IPS DF 19.7 (cell line): ENCODE data around the gene PRR15.

ENCODE experiments used
- DNase-seq: peaks from one replicate; pipeline ENCODE4 v3.0.0-alpha.2; 2013; ENCODE audit warnings: low read depth, low spot score

PRR15 gene

DNA sequence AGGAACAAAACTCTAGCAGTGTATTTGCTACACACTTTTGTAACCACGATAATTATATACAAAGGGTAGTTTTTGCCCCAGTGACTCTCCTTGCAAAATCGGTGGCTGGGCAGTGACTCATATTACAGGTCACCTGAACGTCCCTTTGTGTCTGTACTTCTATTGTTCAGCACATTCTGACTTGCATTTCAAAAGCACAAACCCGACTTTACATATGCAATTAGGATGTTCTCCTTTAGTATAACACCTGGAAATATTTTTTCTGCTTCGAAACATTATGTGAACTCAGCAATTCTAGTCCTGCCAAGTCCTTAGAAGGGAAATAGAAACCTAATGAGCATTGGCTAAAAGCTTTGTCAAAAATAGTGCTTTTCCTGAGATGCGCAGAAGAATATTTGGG lies 6.0 kb downstream of the PRR15 start:
- no peak for DNase-seq

DNA sequence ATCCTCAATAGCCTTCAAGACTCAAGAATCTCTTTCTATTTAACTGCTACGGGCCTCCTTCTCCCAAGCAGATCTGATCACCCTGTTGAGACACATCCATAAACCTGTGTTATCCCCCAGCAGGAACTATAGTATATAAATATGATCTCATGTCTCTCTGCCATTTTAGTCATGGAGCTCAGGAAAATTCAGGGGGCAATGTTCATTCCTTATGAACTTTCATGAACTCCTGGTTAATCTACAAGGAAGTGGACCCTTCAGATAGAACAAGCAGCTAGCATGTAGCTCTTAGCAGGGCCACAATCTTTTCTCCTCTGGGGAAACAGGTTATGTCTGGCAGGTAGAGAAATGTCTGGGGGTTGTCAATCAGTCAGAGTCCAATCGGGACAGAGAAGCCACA lies 8.9 kb downstream of the PRR15 start:
- DNase-seq = no peak

DNA sequence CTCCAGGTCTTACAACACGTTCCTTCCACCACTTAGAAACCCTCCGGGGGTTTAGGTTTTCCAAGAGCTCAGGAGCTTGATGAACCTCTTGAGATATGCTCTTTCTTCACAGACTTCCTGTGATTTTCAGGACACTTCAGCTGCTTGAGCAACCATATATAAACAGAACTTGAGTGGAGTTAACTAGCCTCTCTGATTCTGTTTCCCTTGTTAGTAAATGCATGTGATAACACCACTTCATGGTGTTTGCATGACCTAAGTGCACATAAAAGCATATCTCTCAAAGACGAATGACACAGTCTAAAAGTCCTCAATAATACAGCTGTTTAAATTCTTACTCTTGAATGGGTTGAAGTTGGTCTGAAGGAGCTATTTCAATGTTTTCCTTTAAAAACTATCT lies 9.9 kb downstream of the PRR15 start:
- DNase-seq = no peak

DNA sequence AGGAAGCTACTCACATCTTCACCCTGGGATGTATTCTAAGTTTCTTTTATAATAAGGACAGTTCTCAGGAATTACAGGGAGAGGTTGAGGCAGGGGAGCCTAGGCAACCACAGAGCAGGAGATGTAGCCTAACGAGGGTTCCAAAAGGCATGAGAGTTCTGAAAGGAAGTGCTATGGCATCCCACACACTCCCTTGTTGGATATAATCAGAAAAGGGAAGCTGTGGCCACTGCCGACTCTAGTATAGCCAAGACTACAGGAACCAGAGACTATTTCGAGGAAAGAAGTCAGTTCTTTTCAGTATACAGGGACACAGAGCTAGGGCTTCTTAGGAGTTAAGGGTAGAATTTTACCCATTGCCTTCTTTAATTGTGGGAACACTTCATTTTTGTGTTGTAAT lies 11.0 kb downstream of the PRR15 start:
- no peak for DNase-seq

DNA sequence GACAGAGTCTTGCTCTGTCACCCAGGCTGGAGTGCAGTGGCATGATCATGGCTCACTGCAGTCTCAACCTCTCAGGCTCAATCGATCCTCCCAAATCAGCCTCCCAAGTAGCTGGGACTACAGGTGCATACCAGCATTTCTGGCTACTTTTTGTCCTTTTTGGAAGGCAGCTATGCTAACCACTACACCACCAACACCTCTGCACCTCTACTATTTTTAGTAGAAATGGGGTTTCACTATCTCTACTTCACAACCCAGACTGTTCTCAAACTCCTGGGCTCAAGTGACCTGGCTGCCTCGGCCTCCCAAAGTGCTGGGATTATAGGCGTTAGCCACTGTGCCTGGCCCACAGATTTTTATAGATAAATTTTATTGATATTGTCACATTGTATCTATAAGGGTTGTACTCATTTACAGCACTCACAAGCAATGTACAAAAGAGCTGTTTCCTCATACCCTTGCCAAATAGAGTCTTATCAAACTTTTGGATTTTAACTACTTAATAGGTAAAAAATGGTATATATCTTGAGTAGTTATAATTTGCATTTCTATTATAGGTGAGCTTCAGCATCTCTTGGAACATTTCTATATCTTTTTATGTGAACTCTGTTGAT lies 23.7 kb downstream of the PRR15 start:
- no peak for DNase-seq

DNA sequence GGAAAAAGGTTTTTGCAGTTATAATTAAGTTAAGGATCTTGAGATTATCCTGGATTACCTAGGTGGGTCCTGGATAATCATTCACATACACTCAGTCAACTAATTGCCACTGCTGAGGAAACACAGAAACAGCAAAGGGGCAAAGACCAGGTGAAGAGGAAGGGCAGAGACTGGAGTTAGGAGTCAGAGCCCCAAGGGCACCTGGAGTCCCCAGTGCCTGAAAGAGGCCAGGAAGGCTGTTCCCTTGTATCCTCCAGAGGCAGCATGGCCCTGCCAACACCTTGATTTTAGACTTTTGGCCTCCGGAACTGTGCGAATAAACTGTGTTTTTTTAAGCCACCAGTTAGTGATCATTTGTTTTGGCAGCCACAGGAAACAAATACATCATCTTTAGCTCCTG lies 24.6 kb downstream of the PRR15 start:
- DNase-seq = no peak

DNA sequence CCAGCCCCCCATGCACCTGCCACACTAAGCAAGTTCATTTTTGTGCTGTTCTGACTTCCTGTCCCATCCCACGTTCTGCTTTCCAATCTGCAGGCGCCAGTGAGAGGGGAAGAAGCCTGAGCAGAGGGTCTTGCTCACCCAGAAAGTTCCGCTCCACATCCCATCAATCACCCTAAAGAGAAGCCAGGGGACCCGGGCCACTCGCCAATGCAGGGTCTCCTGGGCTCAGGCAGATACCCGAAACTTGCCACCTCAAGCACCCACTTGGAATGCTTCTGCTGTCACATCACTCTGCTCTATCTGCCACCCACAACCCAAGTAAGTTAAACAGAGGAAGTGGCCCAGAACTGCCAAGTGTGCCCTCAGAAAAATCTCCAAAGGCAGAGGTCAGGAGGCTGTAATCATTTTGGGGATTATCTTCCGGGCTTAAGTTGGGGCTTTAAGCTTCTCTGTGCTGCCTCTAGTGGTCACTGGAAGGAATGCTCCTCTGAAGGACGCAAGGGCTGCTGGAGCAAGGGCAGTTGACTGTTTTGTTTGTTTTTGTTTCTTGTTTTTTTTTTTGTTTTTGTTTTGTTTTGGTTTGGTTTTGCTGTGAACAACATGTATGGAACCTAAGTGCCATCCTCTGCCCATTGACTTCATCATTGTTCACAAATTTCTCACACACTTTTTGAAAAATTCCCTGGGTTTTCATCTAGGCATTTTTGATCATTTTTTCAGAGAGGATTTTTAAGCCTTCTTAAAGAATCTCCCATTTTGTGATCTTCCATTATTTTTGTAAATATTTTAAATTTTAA lies 25.5 kb downstream of the PRR15 start:
- DNase-seq = no peak

DNA sequence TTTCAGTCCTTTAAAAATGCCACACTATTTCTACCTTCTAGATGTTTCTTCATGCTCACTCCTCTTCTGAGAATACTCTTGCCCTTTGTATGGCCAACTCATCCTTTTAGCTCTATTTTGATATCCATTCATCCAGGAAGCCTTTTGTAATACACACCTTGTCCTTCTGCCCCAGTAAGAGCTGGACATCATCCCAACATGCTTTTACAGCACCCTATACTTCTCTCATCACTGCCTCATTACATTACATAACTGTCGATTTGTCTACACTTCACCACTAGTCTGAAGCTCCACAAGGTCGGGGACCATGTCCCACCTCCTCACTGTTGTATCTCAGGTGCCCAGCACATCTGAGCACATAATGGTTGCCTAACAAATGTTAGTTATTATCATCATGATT lies 29.2 kb downstream of the PRR15 start:
- no peak for DNase-seq

DNA sequence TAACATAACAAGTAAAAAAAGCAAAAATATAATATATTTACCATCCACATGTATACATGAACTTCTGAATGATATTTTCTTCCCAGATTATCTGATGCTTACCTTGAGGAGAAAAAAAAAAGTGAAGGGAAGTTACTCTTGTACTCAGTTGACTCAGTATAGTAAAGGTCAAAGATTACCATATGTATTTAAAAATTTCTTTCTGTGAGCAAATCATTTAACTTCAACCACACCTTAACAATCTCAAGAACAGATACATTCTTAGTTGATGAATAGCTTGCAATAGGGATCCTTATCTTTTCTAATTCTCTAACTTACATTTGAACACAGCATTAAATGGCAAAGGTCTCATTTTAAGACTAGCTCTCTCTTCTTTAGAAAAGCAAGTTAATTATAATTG lies 29.8 kb downstream of the PRR15 start:
- DNase-seq = no peak

DNA sequence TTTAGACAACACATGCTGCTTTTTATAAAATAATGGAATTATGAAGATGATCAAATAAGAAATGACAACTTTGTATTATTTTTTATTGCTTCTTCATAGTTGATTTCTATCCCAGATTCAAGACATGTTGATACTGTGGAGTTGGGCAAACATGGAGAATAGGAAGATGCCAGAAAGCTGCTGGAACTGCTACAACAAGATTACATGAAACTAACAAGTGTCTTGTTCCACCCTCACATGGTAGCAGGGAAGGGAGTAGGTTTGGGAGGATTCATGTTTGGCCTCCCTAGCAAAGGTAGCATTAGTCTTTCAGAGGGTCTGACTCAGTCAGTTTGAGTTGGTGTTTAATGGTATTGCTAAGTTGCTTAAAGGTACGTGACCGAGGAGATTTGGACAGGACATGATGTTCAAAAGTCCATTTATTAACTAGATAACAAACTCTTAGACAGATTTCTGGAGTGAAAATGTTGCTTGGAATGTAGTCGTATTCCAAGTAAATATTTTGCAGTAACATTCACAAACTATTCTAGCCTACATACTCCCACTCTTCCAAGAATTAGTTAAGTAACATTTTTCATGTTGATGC lies 33.1 kb downstream of the PRR15 start:
- DNase-seq = no peak

DNA sequence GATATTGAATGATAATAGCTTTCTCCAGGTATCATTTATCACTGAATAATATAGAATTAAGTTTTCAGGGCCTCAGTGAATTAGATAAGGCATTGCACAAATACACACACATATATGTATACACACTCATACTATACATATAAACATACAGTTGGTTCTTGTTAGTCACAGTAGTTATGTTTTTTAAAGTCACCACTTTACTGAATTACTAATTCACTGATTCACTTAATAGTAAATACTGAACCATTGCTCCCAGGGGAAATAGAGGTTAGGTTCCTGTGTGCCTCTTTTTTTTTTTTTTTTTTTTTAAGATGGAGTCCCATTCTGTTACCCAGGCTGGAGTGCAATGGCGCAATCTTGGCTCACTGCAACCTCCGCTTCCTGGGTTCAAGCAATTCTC lies 33.6 kb downstream of the PRR15 start:
- no peak for DNase-seq

DNA sequence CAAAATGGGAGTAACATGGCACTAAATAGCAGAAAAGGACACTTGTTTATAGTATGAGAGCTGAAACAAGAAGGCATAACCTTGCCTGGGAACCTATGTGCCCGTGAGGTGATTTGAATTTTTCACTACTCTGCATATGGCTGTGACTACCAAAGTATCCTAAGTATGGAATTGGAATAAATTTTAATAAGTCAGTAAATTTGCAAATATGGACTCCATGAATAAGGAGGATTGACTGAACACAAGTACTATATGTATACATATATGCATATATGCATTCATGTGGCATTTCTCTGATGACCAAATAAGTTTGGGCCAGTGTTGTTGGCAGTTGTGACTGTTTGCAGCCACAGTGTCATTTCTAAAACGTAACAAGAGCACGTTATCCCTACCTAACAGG lies 34.5 kb downstream of the PRR15 start:
- DNase-seq = no peak

DNA sequence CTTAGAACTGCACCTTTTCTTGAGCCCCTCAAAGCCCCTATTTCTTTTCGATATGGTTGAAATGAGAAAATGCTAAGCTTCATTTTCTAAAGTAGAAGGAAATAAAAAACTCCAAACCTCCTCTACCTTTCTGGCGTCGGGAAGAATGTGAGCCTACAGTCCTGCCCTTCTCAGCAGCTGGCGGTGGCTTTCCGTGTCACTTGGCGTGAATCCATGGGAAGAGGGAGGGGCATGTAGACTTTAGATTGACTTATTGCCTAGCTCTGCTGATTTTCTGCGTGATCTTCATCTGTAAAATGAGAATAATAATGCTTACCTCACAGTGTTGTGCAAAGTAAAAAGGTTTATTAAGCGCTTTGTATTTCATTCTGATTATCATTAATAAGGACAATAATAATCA lies 35.0 kb downstream of the PRR15 start:
- DNase-seq = no peak

DNA sequence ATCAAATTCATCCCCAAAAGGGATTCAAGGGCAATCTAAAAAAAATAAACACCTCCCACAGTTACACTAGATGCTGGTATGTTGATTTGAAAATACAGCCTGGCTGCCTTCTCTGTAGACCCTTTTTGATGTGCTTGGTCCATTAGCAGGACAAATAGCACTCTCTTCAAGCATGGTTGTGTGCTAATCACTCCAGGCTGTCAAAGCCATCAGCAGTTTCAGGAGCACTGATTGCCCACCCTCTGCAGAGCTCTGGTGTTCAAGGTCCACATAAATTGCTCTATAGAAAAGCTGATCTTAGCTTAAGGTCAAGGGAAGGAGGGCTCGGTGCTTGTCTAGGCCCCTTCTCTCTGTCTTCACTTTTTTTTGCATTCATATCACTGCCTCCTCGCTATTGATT lies 35.4 kb downstream of the PRR15 start:
- no peak for DNase-seq

DNA sequence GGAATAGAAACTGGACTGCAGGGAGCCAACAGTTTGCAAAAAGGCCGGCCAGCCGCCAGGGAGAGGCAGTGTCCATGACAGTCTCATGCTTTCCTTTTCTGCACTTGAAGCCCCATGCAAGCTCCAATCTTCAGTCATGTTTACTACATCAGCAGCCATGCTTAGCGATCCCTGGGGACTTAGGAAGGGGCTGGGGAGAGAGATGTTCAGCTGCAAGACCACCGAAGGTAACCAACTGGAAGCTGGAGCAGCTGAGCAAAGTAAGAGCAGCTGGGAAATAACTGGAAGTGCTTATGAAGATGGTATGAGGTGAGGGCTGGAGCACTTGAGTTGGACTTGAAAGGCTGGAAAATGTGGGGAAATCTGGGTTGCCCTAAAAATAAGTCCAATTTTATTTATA lies 37.0 kb downstream of the PRR15 start:
- no peak for DNase-seq

DNA sequence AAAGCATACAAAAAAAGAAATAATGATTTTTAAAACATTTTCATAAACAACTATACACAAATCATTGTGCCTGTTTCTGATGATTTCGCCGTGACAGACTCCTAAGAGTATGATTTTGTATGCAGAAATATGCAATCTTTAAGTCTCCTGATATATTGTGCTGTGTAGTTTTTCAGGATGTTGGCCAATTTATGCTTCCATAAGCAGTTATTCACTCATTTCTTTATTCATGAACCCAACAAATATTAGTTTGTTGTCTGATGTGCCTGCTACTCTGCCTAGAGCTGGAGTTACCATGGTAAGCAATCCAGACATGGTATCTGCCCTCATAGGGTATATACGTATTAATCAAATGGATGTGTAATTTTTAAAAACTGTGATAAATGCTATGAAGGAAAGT lies 40.4 kb downstream of the PRR15 start:
- DNase-seq = no peak

DNA sequence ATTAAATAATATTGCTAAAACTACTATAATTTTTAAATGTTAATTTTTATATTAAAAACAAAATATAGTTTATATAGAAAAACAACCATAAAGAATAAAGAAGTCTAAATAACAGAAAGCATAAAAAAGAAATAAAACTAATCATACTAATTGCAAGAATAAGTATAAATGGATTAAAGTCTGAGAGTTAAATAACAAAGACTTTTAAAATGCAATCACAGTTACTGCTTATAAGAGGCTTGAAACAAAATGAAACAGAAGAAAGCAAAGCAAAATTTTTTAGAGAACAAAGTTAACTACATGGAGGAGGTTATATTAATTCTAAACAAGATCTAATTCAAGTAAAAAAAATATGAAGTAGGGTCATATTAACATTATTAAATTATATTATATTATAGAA lies 41.1 kb downstream of the PRR15 start:
- no peak for DNase-seq

DNA sequence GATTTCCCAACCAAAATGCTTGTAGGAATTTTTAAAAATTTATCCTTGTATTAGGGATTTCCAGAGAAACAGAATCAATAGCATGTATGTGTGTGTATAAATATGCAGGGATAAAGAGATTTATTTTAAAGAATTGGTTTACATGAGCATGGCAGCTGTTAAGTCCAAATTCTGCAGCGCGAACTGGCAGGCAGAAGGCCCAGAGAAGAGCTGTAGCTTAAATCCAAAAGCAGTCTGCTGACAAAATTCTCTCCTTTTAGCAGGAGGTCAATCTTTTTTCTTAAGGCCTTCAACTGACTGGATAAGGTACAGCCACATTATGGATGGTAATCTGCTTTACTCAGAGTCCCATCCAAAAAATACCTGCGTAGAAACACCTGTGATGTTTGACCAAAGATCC lies 42.0 kb downstream of the PRR15 start:
- DNase-seq = no peak

DNA sequence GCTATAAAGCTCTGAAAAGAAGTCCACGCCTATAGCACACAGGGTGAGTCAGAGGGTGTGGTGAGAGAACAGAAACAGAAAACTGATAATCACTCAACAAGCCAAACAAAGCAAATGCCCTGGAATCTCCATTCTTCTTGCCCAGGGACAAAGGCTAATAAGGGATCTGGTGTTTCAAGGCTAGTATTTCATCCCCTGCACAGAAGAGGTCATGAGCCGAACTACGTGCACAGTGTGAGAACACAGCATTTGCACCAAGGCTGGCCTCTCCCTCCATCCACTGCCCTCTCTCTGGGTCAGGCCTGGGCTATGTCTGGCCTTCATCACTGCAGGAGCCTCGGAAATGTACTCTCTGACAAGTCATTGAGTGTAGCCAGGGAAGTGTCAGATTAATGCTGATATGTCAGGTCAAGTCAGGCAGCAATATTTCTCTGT lies 42.7 kb downstream of the PRR15 start:
- DNase-seq = no peak

DNA sequence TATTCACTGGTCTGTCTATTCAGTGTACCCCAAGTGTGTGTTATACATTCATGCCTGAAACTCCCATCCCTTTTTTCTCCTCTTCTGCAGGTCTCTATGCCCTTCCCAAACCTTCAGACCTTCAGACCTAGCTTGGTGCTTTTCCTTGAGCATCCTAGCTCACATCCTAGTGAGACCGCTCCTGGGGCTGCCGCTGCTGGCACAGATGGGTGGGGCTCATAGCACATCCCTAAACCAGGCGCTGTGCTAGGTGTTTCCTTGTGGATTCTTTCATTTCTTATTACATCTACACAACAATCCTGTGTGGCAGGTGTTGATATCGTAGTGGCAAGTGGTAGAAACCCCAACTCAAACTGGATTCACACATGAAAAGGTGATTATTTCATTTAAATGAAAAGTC lies 43.2 kb downstream of the PRR15 start:
- no peak for DNase-seq

DNA sequence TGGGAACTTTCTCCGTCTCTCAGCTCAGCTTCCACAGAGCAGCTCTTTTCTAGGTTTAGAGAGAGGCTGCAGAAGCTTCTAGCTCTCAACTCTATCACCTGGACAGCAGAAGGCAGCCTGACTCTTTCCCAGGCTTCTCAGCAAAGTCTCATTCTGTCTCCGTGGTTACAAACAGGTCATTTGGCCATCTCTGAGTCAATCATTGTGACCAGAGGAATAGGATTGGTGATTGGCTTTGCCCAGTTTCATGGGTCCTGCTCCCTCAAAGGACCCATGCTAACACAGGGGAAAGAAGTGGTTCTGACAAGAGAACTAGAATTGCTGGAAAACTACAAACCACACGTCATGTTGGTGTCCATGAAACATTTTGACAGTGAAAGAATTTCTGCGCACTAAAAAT lies 43.6 kb downstream of the PRR15 start:
- DNase-seq = no peak

DNA sequence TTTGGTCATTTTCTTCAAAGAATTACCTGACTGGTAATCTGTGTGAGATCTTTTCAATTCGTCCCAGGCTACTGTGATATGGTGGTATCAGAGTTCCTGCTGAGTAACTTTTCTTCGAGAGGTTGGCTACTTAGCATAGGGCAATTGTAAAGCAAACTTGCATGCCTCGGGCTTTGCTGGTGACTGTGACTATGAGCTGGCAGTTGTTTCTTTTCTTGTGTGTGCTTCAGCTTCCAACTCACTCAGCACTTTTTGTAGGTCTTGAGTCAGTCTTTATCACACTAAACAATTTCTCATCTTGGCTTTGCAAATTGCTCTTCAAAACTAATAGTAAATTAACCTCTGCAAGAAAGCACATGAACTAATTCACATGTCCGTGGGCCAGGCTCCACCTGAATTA lies 44.3 kb downstream of the PRR15 start:
- no peak for DNase-seq
